Neural cell (in vitro differentiated cells): Measurements from ENCODE around the gene TCF12.

ENCODE experiments used
- EZH2 ChIP-seq: fragments of 200-600, 300-800 bp; shearing (Covaris generic), sonication (generic); IDR thresholded peaks from 2 replicates; pipeline ENCODE4 v1.6.1; 2014; ENCODE audit warnings: antibody characterized with exemption, low read length, borderline replicate concordance, mild to moderate bottlenecking; ENCODE audit not compliant: insufficient read depth, poor library complexity, severe bottlenecking
- TAF1 ChIP-seq: IDR thresholded peaks from 2 replicates; pipeline ENCODE4 v1.6.1; 2012; ENCODE audit warnings: low read depth
- TF ChIP-seq, protein P1 (sequence below): fragments of 450-650 bp; IDR thresholded peaks from 2 replicates; pipeline ENCODE4 v1.5.1; 2014; ENCODE audit warnings: antibody characterized with exemption, mild to moderate bottlenecking, moderate library complexity; ENCODE audit not compliant: poor library complexity, severe bottlenecking

DNA sequence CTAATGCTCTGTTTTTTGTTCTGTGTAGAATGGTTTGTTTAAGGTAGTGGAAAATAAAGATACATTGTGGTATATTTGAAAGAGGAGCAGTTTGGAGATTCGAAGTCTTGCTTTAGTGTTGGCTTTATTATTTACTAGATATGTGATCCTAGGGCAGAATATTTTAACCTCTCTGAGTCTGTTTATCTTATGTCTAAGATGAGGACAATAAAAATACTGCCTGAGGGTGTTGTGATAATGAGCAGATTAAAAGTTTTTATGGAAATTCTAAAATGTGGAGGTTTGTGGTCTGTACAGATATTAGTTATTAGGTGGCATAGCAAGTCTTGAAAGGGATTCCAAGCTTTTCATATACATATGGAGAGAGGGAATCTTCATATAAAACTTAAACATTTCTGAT, 15.0 kb downstream of the TCF12 start:
- TF ChIP-seq, protein P1, sequence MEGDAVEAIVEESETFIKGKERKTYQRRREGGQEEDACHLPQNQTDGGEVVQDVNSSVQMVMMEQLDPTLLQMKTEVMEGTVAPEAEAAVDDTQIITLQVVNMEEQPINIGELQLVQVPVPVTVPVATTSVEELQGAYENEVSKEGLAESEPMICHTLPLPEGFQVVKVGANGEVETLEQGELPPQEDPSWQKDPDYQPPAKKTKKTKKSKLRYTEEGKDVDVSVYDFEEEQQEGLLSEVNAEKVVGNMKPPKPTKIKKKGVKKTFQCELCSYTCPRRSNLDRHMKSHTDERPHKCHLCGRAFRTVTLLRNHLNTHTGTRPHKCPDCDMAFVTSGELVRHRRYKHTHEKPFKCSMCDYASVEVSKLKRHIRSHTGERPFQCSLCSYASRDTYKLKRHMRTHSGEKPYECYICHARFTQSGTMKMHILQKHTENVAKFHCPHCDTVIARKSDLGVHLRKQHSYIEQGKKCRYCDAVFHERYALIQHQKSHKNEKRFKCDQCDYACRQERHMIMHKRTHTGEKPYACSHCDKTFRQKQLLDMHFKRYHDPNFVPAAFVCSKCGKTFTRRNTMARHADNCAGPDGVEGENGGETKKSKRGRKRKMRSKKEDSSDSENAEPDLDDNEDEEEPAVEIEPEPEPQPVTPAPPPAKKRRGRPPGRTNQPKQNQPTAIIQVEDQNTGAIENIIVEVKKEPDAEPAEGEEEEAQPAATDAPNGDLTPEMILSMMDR: no peak
- TF ChIP-seq EZH2 (no peak), TAF1 (no peak)
